Gastrocnemius medialis (tissue), 4 donors: Measurements from ENCODE around the gene LHX5. TPM values are rescaled to one million over a fixed set of nuclear protein-coding genes. Genes with fewer than 3 reads are reported as not detected.

Experiments
- ATAC-seq, 2 donors: fragments of 150-250 bp; one replicate each; pipeline ENCODE4 v1.9.1; 2016
- DNase-seq, 2 donors: peaks; one replicate each; pipeline ENCODE4 v3.0.0-alpha.2; 2019
- H3K27ac ChIP-seq, 4 donors: fragments of 200-600 bp; sonication (generic); 1 replicate in 1 of 4; 2 replicates in 3 of 4; pipeline ENCODE4 v1.5.1; 2016 to 2018; ENCODE audit warnings: mild to moderate bottlenecking in 2 of 4, moderate library complexity in 1 of 4
- H3K27me3 ChIP-seq, 3 donors: fragments of 200-600 bp; sonication (generic) in 2 of 3; 1 replicate in 1 of 3; 2 replicates in 2 of 3; pipeline versions ENCODE4 v1.5.1 to v1.6.0; 2016 to 2019; ENCODE audit warnings: mild to moderate bottlenecking in 1 of 3, moderate library complexity in 1 of 3
- H3K36me3 ChIP-seq, 2 donors: fragments of 200-600 bp; sonication (generic) in 1 of 2; one replicate each; pipeline ENCODE4 v1.5.1; 2017 to 2018
- H3K4me1 ChIP-seq, 2 donors: fragments of 200-600 bp; sonication (generic) in 1 of 2; one replicate each; pipeline ENCODE4 v1.5.1; 2016 to 2017; ENCODE audit warnings: mild to moderate bottlenecking in 2 of 2
- H3K4me3 ChIP-seq, 4 donors: fragments of 200-600 bp; sonication (generic) in 3 of 4; 1 replicate in 1 of 4; 2 replicates in 3 of 4; pipeline ENCODE4 v1.5.1; 2016 to 2019; ENCODE audit warnings: mild to moderate bottlenecking in 2 of 4
- H3K9me3 ChIP-seq, 3 donors: fragments of 200-600 bp; sonication (generic) in 2 of 3; 1 replicate in 1 of 3; 2 replicates in 2 of 3; pipeline ENCODE4 v1.5.1; 2016 to 2019
- CTCF ChIP-seq, 5 experiments: fragments of 450-650 bp in 3 of 5; fragments of 200-600 bp in 2 of 5; sonication (generic) in 2 of 5; IDR thresholded peaks in 4 of 5; conservative IDR thresholded peaks in 1 of 5; 1 replicate in 4 of 5; 2 replicates in 1 of 5; pipeline ENCODE4 v1.5.1; 2016 to 2019; ENCODE audit warnings: antibody characterized with exemption in 5 of 5, mild to moderate bottlenecking in 3 of 5, moderate library complexity in 3 of 5
- POLR2A ChIP-seq, 2 donors: fragments of 450-650 bp; IDR thresholded peaks; one replicate each; pipeline ENCODE4 v1.6.1; 2017; ENCODE audit warnings: antibody characterized with exemption in 2 of 2, mild to moderate bottlenecking in 2 of 2, moderate library complexity in 2 of 2
- in situ Hi-C, 4 donors: fragments of 200-750 bp; cut with MboI; loops; one replicate each; pipeline versions ENCODE4 v1.15.0 to v1.8.0; 2017; ENCODE audit warnings: low sequenced_read_pairs in 4 of 4
- intact Hi-C: fragments of 100-400 bp; cut with DNase I; formaldehyde crosslinking; loops from one replicate; pipeline ENCODE4 v1.15.1; 2023; ENCODE audit warnings: low total_unique reads
- total RNA-seq, 4 donors: library from RNA; depleted of rRNA; stranded (reverse); fragments of >200 nt; gene quantifications; one replicate each; pipeline versions ENCODE4 v1.1.0 to v1.2.3, GENCODE V29; 2016

The LHX5 gene
- total RNA-seq, 4 donors from 2014 or later = not detected

- H3K4me1 ChIP-seq = no peaks in the 10 kb centered on the region
- no peaks in the 10 kb centered on the region for H3K36me3 ChIP-seq
- no peak for DNase-seq
- in situ Hi-C loops (loop anchor here in 1 of 4 donors (25.0 kb wide), 1 partner anchor 127 kb away; no protein-coding TSS in a partner anchor), intact Hi-C loops (no loop called here)
- no peak overlapping the region for H3K4me3 ChIP-seq
- H3K27me3 ChIP-seq = peaks cover 0 to 4% (median 0%) of the 10 kb centered on the region in 3 donors
- no peak for ATAC-seq
- H3K27ac ChIP-seq = no peak overlapping the region
- no peaks in the 10 kb centered on the region for H3K9me3 ChIP-seq
- no peak for TF ChIP-seq CTCF (IDR thresholded peaks at IDR 0.05 in 4 of 5, conservative IDR thresholded peaks at IDR 0.05 in 1 of 5)
- no peak for TF ChIP-seq POLR2A (IDR thresholded peaks at IDR 0.05)
Observed at GRCh38 chr12:113439301-113439597, 32.4 kb downstream of the LHX5 start.

GRCh38 chr12:113438523-113439300 lies 33.0 kb downstream of the LHX5 start:
- in situ Hi-C loops (loop anchor here in 1 of 4 donors (25.0 kb wide), 1 partner anchor 126 kb away; no protein-coding TSS in a partner anchor), intact Hi-C loops (no loop called here)
- DNase-seq (no peak), ATAC-seq (no peak)
- no peak overlapping the region for H3K27ac ChIP-seq
- no peaks in the 10 kb centered on the region for H3K4me1 ChIP-seq
- no peaks in the 10 kb centered on the region for H3K36me3 ChIP-seq
- H3K4me3 ChIP-seq = no peak overlapping the region
- no peaks in the 10 kb centered on the region for H3K9me3 ChIP-seq
- no peaks in the 10 kb centered on the region for H3K27me3 ChIP-seq
- TF ChIP-seq CTCF (IDR thresholded peaks at IDR 0.05 in 4 of 5, conservative IDR thresholded peaks at IDR 0.05 in 1 of 5) (no peak), POLR2A (IDR thresholded peaks at IDR 0.05) (no peak)

- Histone ChIP-seq H3K27me3 (no peaks in the 10 kb centered on the region), H3K27ac (no peak overlapping the region), H3K4me3 (no peak overlapping the region), H3K36me3 (no peaks in the 10 kb centered on the region), H3K4me1 (no peaks in the 10 kb centered on the region), H3K9me3 (no peaks in the 10 kb centered on the region)
- in situ Hi-C loops (loop anchor here in 1 of 4 donors (25.0 kb wide), 1 partner anchor 125 kb away; no protein-coding TSS in a partner anchor), intact Hi-C loops (no loop called here)
- no peak for TF ChIP-seq CTCF (IDR thresholded peaks at IDR 0.05 in 4 of 5, conservative IDR thresholded peaks at IDR 0.05 in 1 of 5)
- TF ChIP-seq POLR2A (IDR thresholded peaks at IDR 0.05) = no peak
- no peak for ATAC-seq
- DNase-seq = no peak
Observed at GRCh38 chr12:113437729-113438100, 34.0 kb downstream of the LHX5 start.

GRCh38 chr12:113436993-113437728 lies 34.5 kb downstream of the LHX5 start:
- TF ChIP-seq POLR2A (IDR thresholded peaks at IDR 0.05) (no peak), CTCF (IDR thresholded peaks at IDR 0.05 in 4 of 5, conservative IDR thresholded peaks at IDR 0.05 in 1 of 5) (no peak)
- in situ Hi-C loops = loop anchor here in 1 of 4 donors (25.0 kb wide), 1 partner anchor 125 kb away; no protein-coding TSS in a partner anchor
- no peak overlapping the region for H3K27ac ChIP-seq
- ATAC-seq (no peak), DNase-seq (no peak)
- H3K36me3 ChIP-seq = no peaks in the 10 kb centered on the region
- no peak overlapping the region for H3K4me3 ChIP-seq
- no peaks in the 10 kb centered on the region for H3K4me1 ChIP-seq
- H3K9me3 ChIP-seq = no peaks in the 10 kb centered on the region
- no peaks in the 10 kb centered on the region for H3K27me3 ChIP-seq
- intact Hi-C loops = no loop called here
